ENCODE results near the gene OR52E6.

OR52E6 gene

DNA sequence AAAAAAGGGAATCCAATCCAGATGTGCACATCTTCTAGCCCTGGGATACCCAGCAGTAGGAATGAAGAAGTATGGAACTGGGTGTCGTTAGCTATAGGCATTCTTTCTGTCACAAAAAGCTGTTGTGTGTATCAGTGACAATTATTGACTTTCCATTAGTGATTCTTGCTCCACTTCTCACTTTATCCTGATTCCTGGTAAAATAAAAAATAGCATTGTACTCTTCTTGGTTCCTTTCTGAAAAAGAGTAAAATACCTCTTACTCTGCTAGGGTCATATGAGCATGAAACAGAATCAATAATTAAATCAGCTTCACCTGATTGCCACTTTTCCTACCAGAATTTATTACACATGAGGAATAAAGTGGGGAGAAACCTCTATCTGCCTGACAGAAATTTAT, at the start of gene OR52E6:
OR52E6 (minus strand) TSS at position 101 of the 400 bp plus-strand sequence; CDS start at position 101, 0 bp downstream.
- DNase-seq, result no peak

- DNase-seq, result no peak
Observed at GRCh38 chr11:5891216-5891800, 49.6 kb upstream of the OR52E6 start.

GRCh38 chr11:5887661-5888060, 46.0 kb upstream of the OR52E6 start:
- DNase-seq, result no peak

GRCh38 chr11:5887172-5887571, 45.5 kb upstream of the OR52E6 start:
- DNase-seq, result no peak

- DNase-seq, result no peak
Observed at GRCh38 chr11:5881756-5882155, 40.1 kb upstream of the OR52E6 start.

GRCh38 chr11:5880329-5880728, 38.6 kb upstream of the OR52E6 start, which contains the start of gene OR52E4:
TSS of gene OR52E4 (plus strand) at chr11:5880629. CDS start at chr11:5884293, 3,664 bp downstream.
- no peak for DNase-seq

DNA sequence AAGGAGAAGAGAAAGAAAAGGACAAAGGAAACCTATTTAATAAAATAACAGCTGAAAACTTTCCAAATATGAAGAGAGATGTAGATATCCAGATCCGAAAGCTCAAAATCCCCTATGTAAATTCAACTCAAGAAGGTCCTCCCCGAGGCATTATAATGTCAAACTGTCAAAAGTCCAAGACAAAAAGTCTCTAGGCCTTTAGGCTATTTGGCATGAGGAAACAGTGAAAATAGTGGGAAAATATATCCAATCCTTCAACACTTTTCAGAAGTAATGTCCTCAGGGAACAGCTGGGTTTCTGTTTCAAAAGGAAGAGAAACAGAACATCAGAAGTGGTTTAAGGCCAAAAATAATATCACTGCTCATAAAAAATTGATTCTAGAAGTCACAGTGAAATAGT, 36.9 kb upstream of the OR52E6 start:
- no peak for DNase-seq

- DNase-seq, result no peak
Observed at GRCh38 chr11:5865826-5866225, 24.1 kb upstream of the OR52E6 start.

- DNase-seq, result no peak
Observed at GRCh38 chr11:5857590-5857989, 15.9 kb upstream of the OR52E6 start, which contains the start of gene OR52E8. TSS of gene OR52E8 (minus strand) at chr11:5857690. CDS start at chr11:5857690, 0 bp downstream.

GRCh38 chr11:5851002-5851401, 9.3 kb upstream of the OR52E6 start:
- no peak for DNase-seq

DNA sequence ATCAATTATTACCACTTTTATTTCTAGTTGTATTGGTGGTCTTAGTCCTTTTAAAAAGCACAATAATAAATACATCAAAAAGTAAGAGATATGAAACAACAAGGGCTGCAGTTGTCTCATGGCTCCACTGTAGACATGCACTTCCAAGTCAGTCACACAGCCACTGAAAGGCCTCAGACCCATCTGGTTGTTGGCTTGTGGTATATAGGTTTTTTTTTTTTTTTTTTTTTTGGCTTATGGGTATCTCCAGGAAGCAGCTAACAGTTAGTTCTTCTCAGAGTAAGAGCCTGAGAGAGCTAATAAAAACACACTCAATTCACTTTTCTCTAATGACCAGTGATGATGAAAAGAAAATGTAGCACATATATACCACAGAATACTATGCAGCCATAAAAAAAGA, 6.0 kb upstream of the OR52E6 start:
- DNase-seq, result no peak

- no peak for DNase-seq
Observed at GRCh38 chr11:5846701-5847100, 5.0 kb upstream of the OR52E6 start.

GRCh38 chr11:5837695-5838094, 4.0 kb downstream of the OR52E6 start:
- no peak for DNase-seq

DNA sequence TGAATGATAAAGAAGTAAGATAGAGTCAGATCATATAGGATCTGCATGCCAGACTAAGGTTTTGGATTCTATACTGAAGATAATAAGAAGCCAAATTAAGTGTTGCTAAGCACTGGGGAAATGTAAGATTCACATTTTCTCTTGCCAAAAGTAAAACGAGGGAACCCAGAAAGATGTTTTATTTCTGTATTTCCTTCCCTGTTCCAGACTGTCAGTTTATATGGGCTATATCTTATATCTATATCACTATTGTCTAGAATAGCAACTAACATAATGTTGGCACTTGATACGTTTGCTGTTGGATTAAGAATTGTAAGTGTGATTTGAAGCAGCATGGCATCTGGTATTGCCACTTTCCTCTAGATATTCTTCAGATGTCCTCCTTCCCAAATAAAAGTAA, 8.3 kb downstream of the OR52E6 start:
- no peak for DNase-seq

- DNase-seq, result no peak
Observed at GRCh38 chr11:5831196-5831829, 10.4 kb downstream of the OR52E6 start.

DNA sequence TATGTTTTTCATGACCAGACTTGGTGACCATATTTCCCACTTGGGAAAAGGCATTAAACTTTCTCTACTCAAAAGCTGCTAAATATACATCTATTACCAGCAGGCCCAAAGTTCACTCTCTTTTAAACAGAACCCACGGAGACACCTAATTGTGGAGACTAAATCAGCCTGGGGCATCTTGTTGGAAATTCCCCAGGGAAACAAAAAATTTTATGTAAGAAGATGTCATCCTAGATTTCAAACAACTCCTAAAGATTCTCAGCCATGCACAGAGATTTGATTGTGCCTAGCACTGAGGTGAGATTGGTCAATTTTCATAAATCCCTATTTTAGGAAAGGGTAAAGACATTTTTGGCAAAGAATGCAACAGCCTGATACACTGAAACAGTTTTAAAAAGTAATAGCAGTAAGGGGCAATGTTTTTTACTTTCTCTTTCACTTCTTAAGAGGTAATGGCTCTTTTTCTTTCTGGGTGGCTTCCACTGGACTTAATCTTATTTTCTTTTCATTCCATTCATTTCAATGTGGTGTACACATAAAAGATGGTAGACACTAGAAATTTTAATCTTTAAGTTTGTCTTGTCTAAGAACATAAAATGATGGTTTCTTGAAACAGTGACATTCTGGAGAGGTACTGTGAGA, 23.3 kb downstream of the OR52E6 start:
- DNase-seq, result no peak

DNA sequence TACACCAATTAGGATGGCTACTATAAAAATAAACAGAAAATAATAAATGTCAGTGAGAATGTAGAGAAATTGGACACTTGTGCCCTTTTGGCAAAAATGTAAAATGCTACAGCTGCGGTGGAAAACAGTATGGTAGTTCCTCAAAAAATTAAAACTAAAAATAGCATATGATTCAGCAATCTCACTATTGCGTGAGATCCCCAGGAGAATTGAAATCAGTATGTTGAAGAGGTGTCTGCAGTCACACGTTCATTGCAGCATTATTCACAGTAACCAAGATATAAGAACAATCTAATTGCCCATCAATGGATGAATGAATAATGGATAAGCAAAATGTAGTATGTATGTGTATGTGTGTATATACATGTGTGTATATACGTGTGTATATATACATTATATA, 26.2 kb downstream of the OR52E6 start:
- DNase-seq, result no peak

DNA sequence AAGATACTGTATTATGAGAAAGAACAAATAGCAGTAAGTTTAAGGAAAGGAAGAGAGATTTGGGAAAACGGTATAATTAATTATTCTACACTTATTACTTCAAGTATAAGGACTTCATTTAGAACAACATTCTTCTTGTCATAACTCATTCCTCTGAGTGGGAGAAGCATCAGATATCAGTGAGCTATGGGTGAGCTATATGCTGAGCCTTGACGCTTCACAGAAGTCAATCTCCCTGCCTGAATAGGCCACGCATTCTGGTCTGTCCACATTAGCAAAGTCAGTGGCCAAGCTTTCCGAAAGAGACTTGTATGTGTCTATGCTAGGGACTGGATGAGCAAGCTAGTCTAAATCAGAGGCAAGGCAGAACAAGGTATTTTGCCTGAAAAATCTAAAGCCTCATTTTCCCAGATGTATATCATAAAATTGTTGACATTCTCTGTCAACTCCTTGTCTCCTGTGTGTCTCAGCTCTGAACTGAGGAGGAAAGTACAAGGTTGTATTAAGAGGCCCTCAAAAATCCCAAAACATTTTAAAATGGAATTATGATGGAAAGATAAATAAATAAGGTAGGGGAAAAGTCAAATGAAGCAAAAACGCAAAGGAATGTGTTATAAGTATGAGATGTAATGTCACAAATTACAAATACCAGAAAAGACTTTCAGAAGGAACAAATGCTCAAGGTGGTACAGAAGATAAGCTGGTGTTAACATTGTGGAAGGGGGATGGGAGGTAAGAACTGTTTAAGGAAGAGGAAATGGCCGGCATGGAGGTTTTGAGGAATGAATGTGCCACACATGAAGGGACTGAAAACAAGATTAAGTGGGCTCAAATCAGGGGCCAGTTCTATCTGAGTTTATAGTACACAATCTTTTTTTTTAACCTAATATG, 31.5 kb downstream of the OR52E6 start:
- no peak for DNase-seq

- no peak for DNase-seq
Observed at GRCh38 chr11:5809122-5809519, 32.6 kb downstream of the OR52E6 start.

DNA sequence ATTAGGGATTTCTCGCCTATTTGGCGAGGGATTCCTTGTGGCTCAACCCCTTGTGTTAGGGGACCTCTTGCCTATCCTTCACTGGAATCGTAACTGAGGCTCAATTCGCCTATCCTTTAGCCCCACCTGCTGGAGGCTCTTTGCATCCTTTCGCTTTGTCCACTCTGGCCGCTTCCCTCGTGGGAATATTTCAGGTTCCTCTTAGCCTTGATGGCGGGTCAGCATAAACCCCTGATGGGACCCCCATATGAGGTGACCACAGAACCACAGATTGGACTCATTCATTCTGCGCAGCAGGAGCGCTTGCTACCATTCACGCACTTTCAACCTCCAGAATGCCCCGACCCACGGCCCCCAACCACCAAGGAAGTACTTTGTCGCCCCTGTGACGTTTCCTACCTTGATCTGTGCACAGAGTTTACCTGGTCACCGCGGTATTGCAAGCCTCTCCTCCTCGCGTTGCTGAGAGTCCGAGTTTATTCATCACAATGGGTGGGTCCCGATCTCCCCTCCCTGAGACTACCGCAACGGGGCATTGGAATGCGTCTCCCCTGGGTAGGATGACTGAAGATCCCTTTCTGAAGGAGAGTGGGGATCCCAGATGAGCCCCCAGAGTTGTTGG, 33.1 kb downstream of the OR52E6 start, which contains the start of gene OR52N2:
OR52N2 (plus strand) TSS at position 425 of the 622 bp plus-strand sequence. CDS start 11,412 bp downstream, outside the sequence.
- DNase-seq, result peak; percentile 66

GRCh38 chr11:5807580-5807979, 34.1 kb downstream of the OR52E6 start:
- DNase-seq, result no peak

- DNase-seq, result no peak
Observed at GRCh38 chr11:5803982-5804381, 37.7 kb downstream of the OR52E6 start.

GRCh38 chr11:5796541-5796940, 45.2 kb downstream of the OR52E6 start:
- DNase-seq, result no peak
